ENCODE measurements around the gene PCDH9.

Gene PCDH9

DNA sequence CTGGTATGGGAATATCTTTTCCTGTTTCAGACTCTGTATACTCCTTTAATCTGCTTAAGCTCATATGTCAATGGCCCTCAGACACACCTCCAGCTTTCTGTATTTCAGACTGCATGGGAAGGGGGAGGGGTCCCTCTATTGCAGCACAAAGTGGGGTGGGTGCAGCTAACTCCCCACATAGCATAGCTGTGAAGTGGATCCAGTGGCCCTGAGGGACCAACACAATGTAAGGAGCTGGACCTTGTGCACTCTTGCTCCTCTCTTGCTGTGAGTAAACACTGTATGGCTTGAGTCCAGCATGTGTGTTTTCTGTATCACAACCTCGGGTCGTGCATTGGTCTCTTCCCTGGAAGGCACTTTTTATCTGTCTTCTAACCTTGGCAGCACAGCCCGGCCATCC, 669.9 kb downstream of the PCDH9 start:
- TF ChIP-seq SUZ12 (IDR thresholded peaks at IDR 0.05; ENCODE audit: extremely low read depth, insufficient read depth, insufficient read length): no peak
- no peak for TF ChIP-seq ZNF274 (IDR thresholded peaks at IDR 0.05; ENCODE audit: low read depth, low read length)
- no peak for TF ChIP-seq YY1 (IDR thresholded peaks at IDR 0.05; ENCODE audit: insufficient read depth, insufficient read length)
- Histone ChIP-seq H3K4me3 (ENCODE audit: insufficient read length, low read depth) (no peak overlapping the region), H3K9ac (ENCODE audit: insufficient read length, low read depth) (no peak overlapping the region), H3K36me3 (ENCODE audit: insufficient read depth, insufficient read length, low read length) (no peaks in the 10 kb centered on the region), H3K9me3 (ENCODE audit: insufficient read depth, low read length) (no peaks in the 10 kb centered on the region), H3K27me3 (ENCODE audit: insufficient read depth, insufficient read length) (no peaks in the 10 kb centered on the region), H3K4me1 (ENCODE audit: insufficient read depth, insufficient read length) (no peaks in the 10 kb centered on the region)
- DNase-seq (ENCODE audit: low read depth, low spot score): no peak

DNA sequence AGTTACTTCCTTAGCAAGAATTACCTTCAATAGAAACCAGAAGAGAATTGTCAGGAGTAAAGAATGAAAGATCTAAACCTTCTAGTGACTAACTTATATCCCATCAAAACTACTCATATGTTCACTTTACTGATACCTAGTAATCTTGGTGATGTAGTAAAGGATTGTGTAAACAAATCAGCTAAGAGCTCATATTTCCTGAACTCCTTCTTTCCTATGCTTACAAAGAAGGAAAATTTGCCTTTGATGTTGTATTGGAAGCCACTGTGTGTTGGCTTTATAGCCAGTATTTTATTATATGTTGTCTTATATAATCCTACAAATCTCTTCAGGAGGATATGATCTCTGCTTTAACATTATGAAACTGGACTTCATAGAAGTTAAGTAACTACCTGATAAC, 671.0 kb downstream of the PCDH9 start:
- no peak overlapping the region for H3K4me3 ChIP-seq (ENCODE audit: insufficient read length, low read depth)
- DNase-seq (ENCODE audit: low read depth, low spot score): no peak
- no peaks in the 10 kb centered on the region for H3K27me3 ChIP-seq (ENCODE audit: insufficient read depth, insufficient read length)
- no peak for TF ChIP-seq SUZ12 (IDR thresholded peaks at IDR 0.05; ENCODE audit: extremely low read depth, insufficient read depth, insufficient read length)
- no peak for TF ChIP-seq YY1 (IDR thresholded peaks at IDR 0.05; ENCODE audit: insufficient read depth, insufficient read length)
- no peak for TF ChIP-seq ZNF274 (IDR thresholded peaks at IDR 0.05; ENCODE audit: low read depth, low read length)
- H3K36me3 ChIP-seq (ENCODE audit: insufficient read depth, insufficient read length, low read length): no peaks in the 10 kb centered on the region
- H3K4me1 ChIP-seq (ENCODE audit: insufficient read depth, insufficient read length): no peaks in the 10 kb centered on the region
- no peak overlapping the region for H3K9ac ChIP-seq (ENCODE audit: insufficient read length, low read depth)
- no peaks in the 10 kb centered on the region for H3K9me3 ChIP-seq (ENCODE audit: insufficient read depth, low read length)

DNA sequence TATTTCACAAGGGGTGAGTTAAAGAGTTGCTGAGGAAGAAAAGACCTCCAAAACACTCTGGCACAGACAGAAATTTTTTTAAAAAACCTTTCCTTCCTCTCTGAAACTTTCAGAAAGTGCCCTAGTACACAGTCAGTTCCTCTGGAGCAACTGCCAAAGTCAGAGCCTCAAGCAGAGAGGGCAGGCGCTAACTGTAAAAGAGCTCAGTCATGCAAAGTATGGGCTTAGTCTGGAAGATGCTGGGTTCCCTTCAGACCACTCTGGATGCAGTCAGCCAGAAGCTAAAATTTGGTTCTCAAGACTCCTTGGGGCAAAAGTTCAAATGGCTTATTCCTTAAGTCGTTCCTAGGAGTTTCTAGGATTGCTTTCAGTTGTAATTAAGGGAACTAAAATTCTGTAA, 671.6 kb downstream of the PCDH9 start:
- TF ChIP-seq YY1 (IDR thresholded peaks at IDR 0.05; ENCODE audit: insufficient read depth, insufficient read length): no peak
- no peak for TF ChIP-seq SUZ12 (IDR thresholded peaks at IDR 0.05; ENCODE audit: extremely low read depth, insufficient read depth, insufficient read length)
- no peak for TF ChIP-seq ZNF274 (IDR thresholded peaks at IDR 0.05; ENCODE audit: low read depth, low read length)
- no peaks in the 10 kb centered on the region for H3K9me3 ChIP-seq (ENCODE audit: insufficient read depth, low read length)
- no peak overlapping the region for H3K4me3 ChIP-seq (ENCODE audit: insufficient read length, low read depth)
- no peaks in the 10 kb centered on the region for H3K36me3 ChIP-seq (ENCODE audit: insufficient read depth, insufficient read length, low read length)
- no peaks in the 10 kb centered on the region for H3K4me1 ChIP-seq (ENCODE audit: insufficient read depth, insufficient read length)
- no peaks in the 10 kb centered on the region for H3K27me3 ChIP-seq (ENCODE audit: insufficient read depth, insufficient read length)
- no peak overlapping the region for H3K9ac ChIP-seq (ENCODE audit: insufficient read length, low read depth)
- peak; percentile 15 for DNase-seq (ENCODE audit: low read depth, low spot score)

DNA sequence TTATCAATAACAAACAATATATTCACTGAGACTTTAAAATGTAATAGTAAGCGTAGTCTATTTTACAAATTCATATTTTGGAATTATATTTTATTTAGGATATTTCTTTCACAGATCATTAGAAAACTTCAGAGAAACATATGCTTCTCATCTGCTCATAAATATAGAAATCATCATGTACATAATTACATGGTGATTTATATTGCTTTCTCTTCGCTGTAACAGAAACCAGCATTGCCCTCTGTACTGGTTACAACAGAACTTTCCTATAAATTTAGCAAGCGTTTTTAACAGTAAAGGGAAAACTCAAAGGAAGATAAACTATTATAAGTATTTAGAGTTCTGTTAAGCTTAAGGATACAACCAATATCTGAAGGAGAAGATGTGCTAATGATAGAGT, 672.8 kb downstream of the PCDH9 start:
- no peak for DNase-seq (ENCODE audit: low read depth, low spot score)
- no peak overlapping the region for H3K9ac ChIP-seq (ENCODE audit: insufficient read length, low read depth)
- TF ChIP-seq ZNF274 (IDR thresholded peaks at IDR 0.05; ENCODE audit: low read depth, low read length) (no peak), SUZ12 (IDR thresholded peaks at IDR 0.05; ENCODE audit: extremely low read depth, insufficient read depth, insufficient read length) (no peak), YY1 (IDR thresholded peaks at IDR 0.05; ENCODE audit: insufficient read depth, insufficient read length) (no peak)
- H3K27me3 ChIP-seq (ENCODE audit: insufficient read depth, insufficient read length): no peaks in the 10 kb centered on the region
- H3K9me3 ChIP-seq (ENCODE audit: insufficient read depth, low read length): no peaks in the 10 kb centered on the region
- no peaks in the 10 kb centered on the region for H3K36me3 ChIP-seq (ENCODE audit: insufficient read depth, insufficient read length, low read length)
- H3K4me1 ChIP-seq (ENCODE audit: insufficient read depth, insufficient read length): no peaks in the 10 kb centered on the region
- H3K4me3 ChIP-seq (ENCODE audit: insufficient read length, low read depth): no peak overlapping the region

DNA sequence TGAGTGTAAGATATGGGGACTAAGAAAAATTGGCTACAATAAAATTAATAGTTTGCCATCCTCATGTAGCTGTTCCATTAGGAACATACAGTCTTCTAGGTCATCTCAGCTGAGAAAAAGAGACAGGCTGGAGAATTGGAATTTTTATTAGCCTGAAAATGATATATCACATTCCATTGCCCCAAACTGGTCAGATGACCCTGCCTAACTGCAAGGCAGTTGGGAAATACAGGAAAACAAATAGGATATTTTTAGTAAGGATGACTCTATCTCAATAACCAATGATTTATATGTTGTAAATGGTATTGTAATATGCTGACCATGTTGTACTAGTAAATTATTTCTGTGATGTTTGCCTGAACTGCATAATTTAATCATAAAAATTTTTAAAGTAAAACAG, 673.8 kb downstream of the PCDH9 start:
- Histone ChIP-seq H3K4me3 (ENCODE audit: insufficient read length, low read depth) (no peak overlapping the region), H3K36me3 (ENCODE audit: insufficient read depth, insufficient read length, low read length) (no peaks in the 10 kb centered on the region), H3K9ac (ENCODE audit: insufficient read length, low read depth) (no peak overlapping the region), H3K27me3 (ENCODE audit: insufficient read depth, insufficient read length) (no peaks in the 10 kb centered on the region), H3K4me1 (ENCODE audit: insufficient read depth, insufficient read length) (no peaks in the 10 kb centered on the region), H3K9me3 (ENCODE audit: insufficient read depth, low read length) (no peaks in the 10 kb centered on the region)
- TF ChIP-seq SUZ12 (IDR thresholded peaks at IDR 0.05; ENCODE audit: extremely low read depth, insufficient read depth, insufficient read length) (no peak), ZNF274 (IDR thresholded peaks at IDR 0.05; ENCODE audit: low read depth, low read length) (no peak), YY1 (IDR thresholded peaks at IDR 0.05; ENCODE audit: insufficient read depth, insufficient read length) (no peak)
- DNase-seq (ENCODE audit: low read depth, low spot score): no peak

DNA sequence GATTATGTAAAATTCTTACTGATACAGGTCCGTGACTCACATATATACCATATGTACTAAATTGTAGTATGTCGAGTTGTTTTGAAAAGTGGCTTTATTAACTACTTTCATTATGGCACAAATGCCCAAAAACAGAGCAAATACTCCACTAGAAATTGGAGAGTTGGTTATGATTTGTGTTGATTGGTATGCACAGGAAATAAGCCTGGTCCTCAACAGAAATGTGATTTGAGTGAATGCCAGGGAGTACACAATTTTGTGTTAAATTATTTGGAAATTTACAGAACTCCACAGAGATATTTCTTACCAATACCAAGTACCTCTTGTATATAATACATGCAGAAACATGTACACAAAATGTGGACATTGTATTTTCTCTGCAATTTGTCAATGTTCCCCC, 676.7 kb downstream of the PCDH9 start:
- Histone ChIP-seq H3K36me3 (ENCODE audit: insufficient read depth, insufficient read length, low read length) (no peaks in the 10 kb centered on the region), H3K4me3 (ENCODE audit: insufficient read length, low read depth) (no peak overlapping the region)

DNA sequence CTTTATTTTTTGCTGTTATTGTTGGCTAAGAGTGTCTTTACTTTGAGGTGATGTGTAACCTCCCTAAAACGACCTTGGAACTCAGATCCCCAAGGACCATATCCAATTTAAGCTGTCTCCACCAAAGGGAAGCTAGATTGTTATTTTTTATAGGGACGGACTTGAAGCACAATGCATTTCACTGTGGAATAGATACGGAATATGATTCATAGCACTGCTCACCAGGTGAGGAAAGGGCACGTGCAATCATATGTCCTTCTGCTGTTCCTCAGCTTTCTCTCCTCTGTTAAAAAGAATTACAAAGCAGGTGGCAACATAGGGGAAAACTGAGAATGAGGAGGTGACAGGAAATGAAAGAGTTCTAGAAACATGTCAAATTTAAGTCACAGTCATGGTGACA, 679.0 kb downstream of the PCDH9 start:
- no peaks in the 10 kb centered on the region for H3K4me1 ChIP-seq (ENCODE audit: insufficient read depth, insufficient read length)
- no peaks in the 10 kb centered on the region for H3K36me3 ChIP-seq (ENCODE audit: insufficient read depth, insufficient read length, low read length)
- no peak for DNase-seq (ENCODE audit: low read depth, low spot score)
- TF ChIP-seq SUZ12 (IDR thresholded peaks at IDR 0.05; ENCODE audit: extremely low read depth, insufficient read depth, insufficient read length) (no peak), ZNF274 (IDR thresholded peaks at IDR 0.05; ENCODE audit: low read depth, low read length) (no peak), YY1 (IDR thresholded peaks at IDR 0.05; ENCODE audit: insufficient read depth, insufficient read length) (no peak)
- H3K9ac ChIP-seq (ENCODE audit: insufficient read length, low read depth): no peak overlapping the region
- H3K27me3 ChIP-seq (ENCODE audit: insufficient read depth, insufficient read length): no peaks in the 10 kb centered on the region
- H3K4me3 ChIP-seq (ENCODE audit: insufficient read length, low read depth): no peak overlapping the region
- no peaks in the 10 kb centered on the region for H3K9me3 ChIP-seq (ENCODE audit: insufficient read depth, low read length)

More for the DNA sequence above, 676.7 kb downstream of the PCDH9 start:
- Histone ChIP-seq H3K27me3 (ENCODE audit: insufficient read depth, insufficient read length) (no peaks in the 10 kb centered on the region), H3K9ac (ENCODE audit: insufficient read length, low read depth) (no peak overlapping the region), H3K9me3 (ENCODE audit: insufficient read depth, low read length) (no peaks in the 10 kb centered on the region), H3K4me1 (ENCODE audit: insufficient read depth, insufficient read length) (no peaks in the 10 kb centered on the region)
- TF ChIP-seq YY1 (IDR thresholded peaks at IDR 0.05; ENCODE audit: insufficient read depth, insufficient read length) (no peak), ZNF274 (IDR thresholded peaks at IDR 0.05; ENCODE audit: low read depth, low read length) (no peak), SUZ12 (IDR thresholded peaks at IDR 0.05; ENCODE audit: extremely low read depth, insufficient read depth, insufficient read length) (no peak)
- DNase-seq (ENCODE audit: low read depth, low spot score): no peak

DNA sequence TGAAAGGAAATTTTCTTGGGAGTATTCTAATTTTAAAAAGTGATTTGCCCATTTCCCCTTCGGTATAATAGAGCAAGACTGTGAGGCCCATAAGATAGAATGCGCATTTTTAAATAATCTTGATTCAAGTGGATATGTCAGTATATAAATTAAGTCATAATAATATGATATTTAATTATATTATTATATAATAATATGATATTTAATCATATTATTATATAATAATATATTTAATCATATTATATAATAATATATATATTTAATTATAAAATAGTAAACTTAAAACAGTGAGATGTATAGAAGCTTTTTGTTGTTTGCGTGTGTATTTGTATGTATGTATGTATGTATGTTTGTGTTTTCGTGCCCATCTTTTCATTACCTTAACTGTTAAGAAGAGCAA, 682.5 kb downstream of the PCDH9 start:
- TF ChIP-seq SUZ12 (IDR thresholded peaks at IDR 0.05; ENCODE audit: extremely low read depth, insufficient read depth, insufficient read length) (no peak), ZNF274 (IDR thresholded peaks at IDR 0.05; ENCODE audit: low read depth, low read length) (no peak), YY1 (IDR thresholded peaks at IDR 0.05; ENCODE audit: insufficient read depth, insufficient read length) (no peak)
- H3K9ac ChIP-seq (ENCODE audit: insufficient read length, low read depth): no peak overlapping the region
- DNase-seq (ENCODE audit: low read depth, low spot score): no peak

More for the DNA sequence above, 682.5 kb downstream of the PCDH9 start:
- Histone ChIP-seq H3K4me1 (ENCODE audit: insufficient read depth, insufficient read length) (no peaks in the 10 kb centered on the region), H3K36me3 (ENCODE audit: insufficient read depth, insufficient read length, low read length) (no peaks in the 10 kb centered on the region), H3K27me3 (ENCODE audit: insufficient read depth, insufficient read length) (no peaks in the 10 kb centered on the region), H3K4me3 (ENCODE audit: insufficient read length, low read depth) (no peak overlapping the region), H3K9me3 (ENCODE audit: insufficient read depth, low read length) (no peaks in the 10 kb centered on the region)

Measured in NT2/D1 (cell line).